ENCODE results near the gene DLG1. TPM values are rescaled to one million over a fixed set of nuclear protein-coding genes. Genes with fewer than 3 reads are reported as not detected.

DLG1 gene
- total RNA-seq, 1 donor from 2014 or later = 99.6 TPM

GRCh38 chr3:197226179-197226578 is 72.2 kb downstream of the DLG1 start:
- DNase-seq (ENCODE audit: low spot score, unreplicated experiment) = no peak
- H3K9me3 Mint-ChIP-seq (ENCODE audit: low read depth) = no peaks in the 10 kb centered on the region
- no peak overlapping the region for H3K27ac Mint-ChIP-seq
- no peaks in the 10 kb centered on the region for H3K36me3 Mint-ChIP-seq (ENCODE audit: insufficient read depth)
- no peaks in the 10 kb centered on the region for H3K27me3 Mint-ChIP-seq
- TF ChIP-seq, protein P1, sequence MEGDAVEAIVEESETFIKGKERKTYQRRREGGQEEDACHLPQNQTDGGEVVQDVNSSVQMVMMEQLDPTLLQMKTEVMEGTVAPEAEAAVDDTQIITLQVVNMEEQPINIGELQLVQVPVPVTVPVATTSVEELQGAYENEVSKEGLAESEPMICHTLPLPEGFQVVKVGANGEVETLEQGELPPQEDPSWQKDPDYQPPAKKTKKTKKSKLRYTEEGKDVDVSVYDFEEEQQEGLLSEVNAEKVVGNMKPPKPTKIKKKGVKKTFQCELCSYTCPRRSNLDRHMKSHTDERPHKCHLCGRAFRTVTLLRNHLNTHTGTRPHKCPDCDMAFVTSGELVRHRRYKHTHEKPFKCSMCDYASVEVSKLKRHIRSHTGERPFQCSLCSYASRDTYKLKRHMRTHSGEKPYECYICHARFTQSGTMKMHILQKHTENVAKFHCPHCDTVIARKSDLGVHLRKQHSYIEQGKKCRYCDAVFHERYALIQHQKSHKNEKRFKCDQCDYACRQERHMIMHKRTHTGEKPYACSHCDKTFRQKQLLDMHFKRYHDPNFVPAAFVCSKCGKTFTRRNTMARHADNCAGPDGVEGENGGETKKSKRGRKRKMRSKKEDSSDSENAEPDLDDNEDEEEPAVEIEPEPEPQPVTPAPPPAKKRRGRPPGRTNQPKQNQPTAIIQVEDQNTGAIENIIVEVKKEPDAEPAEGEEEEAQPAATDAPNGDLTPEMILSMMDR (IDR thresholded peaks at IDR 0.05; ENCODE audit: unreplicated experiment) = no peak
- no peak overlapping the region for H3K4me3 Mint-ChIP-seq (ENCODE audit: low read depth)
- H3K4me1 Mint-ChIP-seq (ENCODE audit: low read depth) = peaks cover 27% of the 10 kb centered on the region

- TF ChIP-seq, protein P1 (IDR thresholded peaks at IDR 0.05; ENCODE audit: unreplicated experiment) = no peak
- DNase-seq (ENCODE audit: low spot score, unreplicated experiment) = no peak
- H3K27me3 Mint-ChIP-seq = no peaks in the 10 kb centered on the region
- H3K36me3 Mint-ChIP-seq (ENCODE audit: insufficient read depth) = no peaks in the 10 kb centered on the region
- no peak overlapping the region for H3K4me3 Mint-ChIP-seq (ENCODE audit: low read depth)
- peaks cover 26% of the 10 kb centered on the region for H3K4me1 Mint-ChIP-seq (ENCODE audit: low read depth)
- no peaks in the 10 kb centered on the region for H3K9me3 Mint-ChIP-seq (ENCODE audit: low read depth)
- no peak overlapping the region for H3K27ac Mint-ChIP-seq
These were observed 72.8 kb downstream of the DLG1 start for GRCh38 chr3:197225579-197225978.

- Mint-ChIP-seq H3K36me3 (ENCODE audit: insufficient read depth) (no peaks in the 10 kb centered on the region), H3K4me3 (ENCODE audit: low read depth) (no peak overlapping the region), H3K27me3 (no peaks in the 10 kb centered on the region), H3K4me1 (ENCODE audit: low read depth) (peaks cover 18% of the 10 kb centered on the region), H3K27ac (no peak overlapping the region), H3K9me3 (ENCODE audit: low read depth) (no peaks in the 10 kb centered on the region)
- TF ChIP-seq, protein P1 (IDR thresholded peaks at IDR 0.05; ENCODE audit: unreplicated experiment) = peak; percentile 70
- DNase-seq (ENCODE audit: low spot score, unreplicated experiment) = no peak
These were observed 74.4 kb downstream of the DLG1 start for GRCh38 chr3:197224034-197224444.

DNA sequence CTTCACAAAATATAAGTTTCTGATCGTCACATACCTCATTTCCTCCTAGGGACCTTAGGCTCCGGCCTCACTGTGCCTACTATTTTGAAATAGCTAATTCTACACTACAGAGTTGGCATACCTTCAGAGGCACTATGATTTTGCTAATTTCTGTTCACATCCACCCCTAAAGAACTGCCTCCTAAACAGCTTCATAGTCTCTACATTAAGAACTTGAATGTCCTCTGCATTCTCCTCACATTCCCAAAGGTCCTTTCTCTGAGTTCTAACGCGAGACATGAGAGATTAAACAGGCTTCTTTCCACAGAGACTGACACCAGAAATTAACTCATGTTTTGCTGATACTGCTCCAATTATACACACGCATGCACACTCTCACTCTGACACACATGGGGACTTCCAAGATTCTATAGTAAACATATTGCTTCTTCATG is 75.5 kb downstream of the DLG1 start:
- Mint-ChIP-seq H3K4me1 (ENCODE audit: low read depth) (peaks cover 13% of the 10 kb centered on the region), H3K9me3 (ENCODE audit: low read depth) (no peaks in the 10 kb centered on the region), H3K4me3 (ENCODE audit: low read depth) (no peak overlapping the region), H3K36me3 (ENCODE audit: insufficient read depth) (no peaks in the 10 kb centered on the region), H3K27ac (no peak overlapping the region), H3K27me3 (no peaks in the 10 kb centered on the region)
- TF ChIP-seq, protein P1 (IDR thresholded peaks at IDR 0.05; ENCODE audit: unreplicated experiment) = no peak
- no peak for DNase-seq (ENCODE audit: low spot score, unreplicated experiment)

GRCh38 chr3:197219619-197220018 is 78.8 kb downstream of the DLG1 start:
- H3K9me3 Mint-ChIP-seq (ENCODE audit: low read depth) = no peaks in the 10 kb centered on the region
- no peak overlapping the region for H3K4me3 Mint-ChIP-seq (ENCODE audit: low read depth)
- TF ChIP-seq, protein P1 (IDR thresholded peaks at IDR 0.05; ENCODE audit: unreplicated experiment) = no peak
- no peaks in the 10 kb centered on the region for H3K27me3 Mint-ChIP-seq
- H3K27ac Mint-ChIP-seq = peak overlapping the region; percentile 76
- DNase-seq (ENCODE audit: low spot score, unreplicated experiment) = no peak
- peaks cover 3% of the 10 kb centered on the region for H3K4me1 Mint-ChIP-seq (ENCODE audit: low read depth)
- H3K36me3 Mint-ChIP-seq (ENCODE audit: insufficient read depth) = no peaks in the 10 kb centered on the region
